K562 (cell line): ENCODE data around the gene GPR152. TPM values are rescaled to one million over a fixed set of nuclear protein-coding genes. Genes with fewer than 3 reads are reported as not detected.

Experiments
- CBFB ChIP-seq: sonication (generic); formaldehyde crosslinking; IDR thresholded peaks from 2 replicates; pipeline ENCODE4 v1.4.0; 2020; ENCODE audit warnings: mild to moderate bottlenecking, missing genetic modification reagents
- CEBPB ChIP-seq: fragments of 450-650 bp; IDR thresholded peaks from 2 replicates; pipeline ENCODE4 v1.6.1; 2016; ENCODE audit warnings: missing genetic modification characterization, missing compliant biosample characterization
- EP300 ChIP-seq: IDR thresholded peaks from 2 replicates; pipeline ENCODE4 v1.6.1; 2012; ENCODE audit warnings: low read length, improper control_type of control experiment
- HEY1 ChIP-seq: fragments of 250-450 bp; sonication (Bioruptor Pico); IDR thresholded peaks from 2 replicates; pipeline ENCODE4 v1.5.0; 2020; ENCODE audit warnings: mild to moderate bottlenecking, moderate library complexity, borderline replicate concordance
- KDM4B ChIP-seq, 2 experiments: fragments of 450-650 bp in 1 of 2; sonication (generic) in 1 of 2; IDR thresholded peaks; 2 replicates each; pipeline ENCODE4 v1.6.1; 2016 to 2017; ENCODE audit warnings: borderline replicate concordance in 2 of 2, antibody characterized with exemption in 1 of 2, low read depth in 1 of 2, mild to moderate bottlenecking in 1 of 2
- NR2F6 ChIP-seq: fragments of 450-650 bp; formaldehyde crosslinking; IDR thresholded peaks from 2 replicates; pipeline ENCODE4 v1.4.0; 2020; ENCODE audit warnings: mild to moderate bottlenecking
- STAG1 ChIP-seq: sonication (generic); formaldehyde crosslinking; IDR thresholded peaks from 2 replicates; pipeline ENCODE4 v1.5.0; 2020; ENCODE audit warnings: missing genetic modification reagents, borderline replicate concordance
- TEAD1 ChIP-seq, 2 experiments: fragments of 450-650 bp in 1 of 2; sonication (generic) in 1 of 2; formaldehyde crosslinking; IDR thresholded peaks; 2 replicates each; pipeline versions ENCODE4 v1.4.0 to v1.8.0; 2020 to 2022; ENCODE audit warnings: mild to moderate bottlenecking in 2 of 2, missing genetic modification reagents in 1 of 2
- ZEB2 ChIP-seq: fragments of 450-650 bp; IDR thresholded peaks from 2 replicates; pipeline ENCODE4 v1.6.1; 2016
- ZFP1 ChIP-seq: fragments of 450-650 bp; formaldehyde crosslinking; IDR thresholded peaks from 2 replicates; pipeline ENCODE4 v1.4.0; 2020; ENCODE audit warnings: mild to moderate bottlenecking, mixed read lengths
- ZFX ChIP-seq: sonication (generic); formaldehyde crosslinking; IDR thresholded peaks from 2 replicates; pipeline ENCODE4 v1.8.0; 2022; ENCODE audit warnings: mild to moderate bottlenecking, missing genetic modification reagents, moderate library complexity
- polyA plus RNA-seq, 8 experiments: library from polyadenylated mRNA; depleted of rRNA in 4 of 8; stranded (reverse) in 5 of 8; unstranded in 3 of 8; fragments of >200 nt; fragmentation: Nextera tagmentation in 2 of 8; fragmentation: Illumina TruSeq in 1 of 8; extraction: Ambion mirVana in 2 of 8; extraction: Trizol in 1 of 8; gene quantifications; 2 replicates each; pipeline versions ENCODE4 v1.2.1 to v1.2.3, GENCODE V29; 2011 to 2014; ENCODE audit warnings: inconsistent platforms in 1 of 8, missing spikeins in 1 of 8
- total RNA-seq, 7 experiments: library from RNA; depleted of rRNA in 6 of 7; stranded (reverse); fragments of >200 nt in 6 of 7; fragmentation: Illumina TruSeq in 2 of 7; extraction: Trizol in 2 of 7; gene quantifications; 2 replicates each; pipeline versions ENCODE4 v1.2.1 to v1.2.3, GENCODE V29; 2011 to 2021; ENCODE audit warnings: low replicate concordance in 1 of 7
- TF ChIP-seq, protein P1 (sequence below): sonication (generic); formaldehyde crosslinking; IDR thresholded peaks from 2 replicates; pipeline ENCODE4 v1.8.0; 2022; ENCODE audit warnings: mild to moderate bottlenecking, missing genetic modification reagents
- TF ChIP-seq, protein P2 (sequence below): fragments of 250-450 bp; sonication (Bioruptor Pico); IDR thresholded peaks from 2 replicates; pipeline ENCODE4 v1.5.0; 2021; ENCODE audit warnings: mild to moderate bottlenecking, borderline replicate concordance

Gene GPR152
- total and polyA plus RNA-seq, 9 of the 15 experiments (the other 6 are each of a cell fraction or from before 2014, with no cell fraction given) = not detected

DNA sequence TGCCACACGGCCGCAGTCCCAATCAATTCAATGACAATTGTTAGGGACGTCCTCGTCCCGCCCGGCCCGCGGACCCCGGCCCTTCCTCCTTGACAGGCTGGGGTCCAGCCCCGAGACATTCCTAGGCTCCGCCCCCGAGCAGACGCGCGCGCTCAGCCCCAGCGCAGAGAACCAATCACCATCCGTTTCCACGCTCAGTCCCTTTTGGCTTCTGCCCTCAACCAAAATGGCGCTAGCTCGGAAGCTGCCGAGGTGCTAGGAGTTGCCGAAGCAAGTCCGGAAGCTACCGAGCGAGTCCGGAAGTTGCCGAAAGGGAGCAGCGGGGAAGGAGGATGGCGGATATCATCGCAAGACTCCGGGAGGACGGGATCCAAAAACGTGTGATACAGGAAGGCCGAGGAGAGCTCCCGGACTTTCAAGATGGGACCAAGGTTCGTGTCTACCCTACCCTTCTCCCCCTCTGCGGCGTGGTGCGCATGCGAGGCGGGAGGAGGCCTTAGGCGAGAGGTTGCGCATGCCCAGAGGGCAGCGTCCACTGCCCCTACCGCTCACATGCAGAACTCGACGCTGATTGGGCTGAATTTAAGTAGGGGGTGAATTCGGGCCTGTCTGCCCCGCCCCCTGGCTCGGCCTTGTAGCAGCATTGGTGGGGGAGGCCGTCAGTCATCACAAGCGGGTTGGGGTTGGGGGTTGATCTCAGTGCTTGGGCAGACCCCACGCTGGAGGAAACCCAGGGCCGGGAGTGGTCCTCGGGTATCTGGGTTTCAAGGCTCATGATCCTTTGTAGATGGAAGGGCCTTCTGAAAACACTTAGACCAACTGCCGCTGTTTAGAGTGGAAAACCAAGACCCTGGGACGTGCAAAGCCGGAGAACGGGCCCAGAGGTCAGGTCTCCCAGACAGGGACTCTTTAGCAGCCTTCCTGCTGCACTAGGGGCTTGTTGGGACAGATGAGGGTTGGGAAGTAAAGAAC, 30.6 kb upstream of the GPR152 start, which contains the start of gene AIP (continued):
- TF ChIP-seq, protein P1, sequence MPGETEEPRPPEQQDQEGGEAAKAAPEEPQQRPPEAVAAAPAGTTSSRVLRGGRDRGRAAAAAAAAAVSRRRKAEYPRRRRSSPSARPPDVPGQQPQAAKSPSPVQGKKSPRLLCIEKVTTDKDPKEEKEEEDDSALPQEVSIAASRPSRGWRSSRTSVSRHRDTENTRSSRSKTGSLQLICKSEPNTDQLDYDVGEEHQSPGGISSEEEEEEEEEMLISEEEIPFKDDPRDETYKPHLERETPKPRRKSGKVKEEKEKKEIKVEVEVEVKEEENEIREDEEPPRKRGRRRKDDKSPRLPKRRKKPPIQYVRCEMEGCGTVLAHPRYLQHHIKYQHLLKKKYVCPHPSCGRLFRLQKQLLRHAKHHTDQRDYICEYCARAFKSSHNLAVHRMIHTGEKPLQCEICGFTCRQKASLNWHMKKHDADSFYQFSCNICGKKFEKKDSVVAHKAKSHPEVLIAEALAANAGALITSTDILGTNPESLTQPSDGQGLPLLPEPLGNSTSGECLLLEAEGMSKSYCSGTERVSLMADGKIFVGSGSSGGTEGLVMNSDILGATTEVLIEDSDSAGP (CRISPR knock-in tag) = peak; percentile 78; the same call in 1 of the 2 replicates
- TF ChIP-seq CEBPB (tag) = no peak
- TF ChIP-seq EP300 = no peak
- TF ChIP-seq, protein P2, sequence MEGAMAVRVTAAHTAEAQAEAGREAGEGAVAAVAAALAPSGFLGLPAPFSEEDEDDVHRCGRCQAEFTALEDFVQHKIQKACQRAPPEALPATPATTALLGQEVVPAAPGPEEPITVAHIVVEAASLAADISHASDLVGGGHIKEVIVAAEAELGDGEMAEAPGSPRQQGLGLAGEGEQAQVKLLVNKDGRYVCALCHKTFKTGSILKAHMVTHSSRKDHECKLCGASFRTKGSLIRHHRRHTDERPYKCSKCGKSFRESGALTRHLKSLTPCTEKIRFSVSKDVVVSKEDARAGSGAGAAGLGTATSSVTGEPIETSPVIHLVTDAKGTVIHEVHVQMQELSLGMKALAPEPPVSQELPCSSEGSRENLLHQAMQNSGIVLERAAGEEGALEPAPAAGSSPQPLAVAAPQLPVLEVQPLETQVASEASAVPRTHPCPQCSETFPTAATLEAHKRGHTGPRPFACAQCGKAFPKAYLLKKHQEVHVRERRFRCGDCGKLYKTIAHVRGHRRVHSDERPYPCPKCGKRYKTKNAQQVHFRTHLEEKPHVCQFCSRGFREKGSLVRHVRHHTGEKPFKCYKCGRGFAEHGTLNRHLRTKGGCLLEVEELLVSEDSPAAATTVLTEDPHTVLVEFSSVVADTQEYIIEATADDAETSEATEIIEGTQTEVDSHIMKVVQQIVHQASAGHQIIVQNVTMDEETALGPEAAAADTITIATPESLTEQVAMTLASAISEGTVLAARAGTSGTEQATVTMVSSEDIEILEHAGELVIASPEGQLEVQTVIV (CRISPR knock-in tag) = no peak
- TF ChIP-seq KDM4B (IDR thresholded peaks at IDR 0.05; ENCODE audit: borderline replicate concordance in 2 of 2, low read depth in 1 of 2) = no peak; a peak in 1 of 4 replicates
- no peak for TF ChIP-seq HEY1 (CRISPR knock-in tag)
- no peak; the same call in 1 of the 2 replicates for TF ChIP-seq CBFB (CRISPR knock-in tag)
- TF ChIP-seq STAG1 (CRISPR knock-in tag) = peak; percentile 57; the same call in 1 of the 2 replicates
- peak; percentile 74 for TF ChIP-seq ZFX (CRISPR knock-in tag)
- no peak for TF ChIP-seq ZEB2
- TF ChIP-seq ZFP1 = no peak
- TF ChIP-seq NR2F6 (CRISPR knock-in tag) = no peak
- peak in 1 of 2 experiments; percentile 99; a peak in 2 of 4 replicates for TF ChIP-seq TEAD1 (CRISPR knock-in tag; IDR thresholded peaks at IDR 0.05)
